HG02759 (cell line): ENCODE results near the gene PREB.

Source experiments
- ATAC-seq: cut with Tn5 transposase; IDR thresholded peaks from one replicate; pipeline ENCODE4 v1.9.1; 2021; ENCODE audit warnings: mild to moderate bottlenecking, moderate library complexity; ENCODE audit not compliant: unreplicated experiment

Gene PREB

DNA sequence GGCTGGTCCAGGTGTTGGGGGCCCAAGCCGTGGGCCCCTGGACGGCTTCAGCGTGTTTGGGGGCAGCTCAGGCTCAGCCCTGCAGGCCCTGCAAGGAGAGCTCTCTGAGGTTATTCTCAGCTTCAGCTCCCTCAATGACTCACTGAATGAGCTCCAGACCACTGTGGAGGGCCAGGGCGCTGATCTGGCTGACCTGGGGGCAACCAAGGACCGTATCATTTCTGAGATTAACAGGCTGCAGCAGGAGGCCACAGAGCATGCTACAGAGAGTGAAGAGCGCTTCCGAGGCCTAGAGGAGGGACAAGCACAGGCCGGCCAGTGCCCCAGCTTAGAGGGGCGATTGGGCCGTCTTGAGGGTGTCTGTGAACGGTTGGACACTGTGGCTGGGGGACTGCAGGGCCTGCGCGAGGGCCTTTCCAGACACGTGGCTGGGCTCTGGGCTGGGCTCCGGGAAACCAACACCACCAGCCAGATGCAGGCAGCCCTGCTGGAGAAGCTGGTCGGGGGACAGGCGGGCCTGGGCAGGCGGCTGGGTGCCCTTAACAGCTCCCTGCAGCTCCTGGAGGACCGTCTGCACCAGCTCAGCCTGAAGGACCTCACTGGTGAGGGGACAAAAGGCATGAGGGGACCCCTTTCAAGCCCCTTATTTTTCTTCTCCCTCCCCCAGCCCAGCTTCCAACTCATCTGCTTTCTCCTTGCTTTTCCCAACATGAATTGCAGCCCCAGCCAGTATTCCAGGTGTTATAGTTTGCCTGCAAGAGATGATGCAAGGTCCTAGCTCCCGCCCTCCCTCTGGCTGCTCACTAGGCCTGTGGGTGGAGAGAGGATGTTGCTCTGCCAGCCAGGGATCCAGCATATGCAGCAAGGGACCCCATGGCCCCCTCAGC is 50.8 kb downstream of the PREB start:
- no peak for ATAC-seq

GRCh38 chr2:27082773-27083409 is 51.5 kb downstream of the PREB start:
- ATAC-seq = no peak

DNA sequence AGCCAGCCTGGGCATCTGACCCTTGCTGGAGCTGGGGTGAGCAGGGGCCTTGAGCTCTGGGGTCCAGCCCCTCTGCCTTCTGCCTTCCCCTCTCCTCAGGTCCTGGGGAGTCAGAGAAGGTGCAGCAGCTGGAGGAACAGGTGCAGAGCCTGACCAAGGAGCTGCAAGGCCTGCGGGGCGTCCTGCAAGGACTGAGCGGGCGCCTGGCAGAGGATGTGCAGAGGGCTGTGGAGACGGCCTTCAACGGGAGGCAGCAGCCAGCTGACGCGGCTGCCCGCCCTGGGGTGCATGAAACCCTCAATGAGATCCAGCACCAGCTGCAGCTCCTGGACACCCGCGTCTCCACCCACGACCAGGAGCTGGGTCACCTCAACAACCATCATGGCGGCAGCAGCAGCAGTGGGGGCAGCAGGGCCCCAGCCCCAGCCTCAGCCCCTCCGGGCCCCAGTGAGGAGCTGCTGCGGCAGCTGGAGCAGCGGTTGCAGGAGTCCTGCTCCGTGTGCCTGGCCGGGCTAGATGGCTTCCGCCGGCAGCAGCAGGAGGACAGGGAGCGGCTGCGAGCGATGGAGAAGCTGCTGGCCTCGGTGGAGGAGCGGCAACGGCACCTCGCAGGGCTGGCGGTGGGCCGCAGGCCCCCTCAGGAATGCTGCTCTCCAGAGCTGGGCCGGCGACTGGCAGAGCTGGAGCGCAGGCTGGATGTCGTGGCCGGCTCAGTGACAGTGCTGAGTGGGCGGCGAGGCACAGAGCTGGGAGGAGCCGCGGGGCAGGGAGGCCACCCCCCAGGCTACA is 52.3 kb downstream of the PREB start:
- ATAC-seq = no peak
